Left ventricle myocardium superior (tissue), 1 donor: Measurements from ENCODE around the gene SMPD1. TPM values are rescaled to one million over a fixed set of nuclear protein-coding genes. Genes with fewer than 3 reads are reported as not detected.
"Not testable (repeated sequence)": the region's sequence is repeated elsewhere in the genome, so short reads cannot be mapped to it uniquely, and the experiment has no call there.

Experiments used
- ATAC-seq: fragments of 200-7000 bp; cut with Tn5 transposase; one replicate; pipeline ENCODE4 v1.9.1; 2020; ENCODE audit warnings: mild to moderate bottlenecking, moderate library complexity
- DNase-seq: peaks from one replicate; pipeline ENCODE4 v3.0.0-alpha.2; 2020
- intact Hi-C: fragments of 100-400 bp; cut with micrococcal nuclease; formaldehyde crosslinking; loops from one replicate; pipeline ENCODE4 v1.11.0; 2022
- total RNA-seq: library from RNA; stranded (reverse); fragmentation: NEBNext Ultra II Directional; extraction: Animal tissue kit (Norgen Biotek cat#: 25700); gene quantifications from one replicate; pipeline ENCODE4 v1.2.1, GENCODE V29; 2021
- donor health status: DM: no; HTN: yes; CAD: no; lungs with severe emphysema.

SMPD1 gene
- total RNA-seq, 1 donor from 2014 or later, result 60.9 TPM

GRCh38 chr11:6385046-6385777 lies 5.1 kb upstream of the SMPD1 start:
- ATAC-seq (no peak), DNase-seq (no peak)
- intact Hi-C loops, result loop anchor here (10.0 kb wide), 1 partner anchor 320 kb away; no protein-coding TSS in a partner anchor

- DNase-seq (no peak), ATAC-seq (no peak)
- intact Hi-C loops, result loop anchor here (10.0 kb wide), 1 partner anchor 317 kb away; no protein-coding TSS in a partner anchor
Observed at GRCh38 chr11:6387811-6388599, 2.3 kb upstream of the SMPD1 start.

GRCh38 chr11:6388748-6389147 lies 1.5 kb upstream of the SMPD1 start:
- DNase-seq, result no peak
- intact Hi-C loops, result loop anchor here (10.0 kb wide), 1 partner anchor 316 kb away; no protein-coding TSS in a partner anchor
- no peak for ATAC-seq

- DNase-seq (no peak), ATAC-seq (peak; percentile 0)
- intact Hi-C loops, result no loop called here
Observed at GRCh38 chr11:6390718-6391469, 620 bp downstream of the SMPD1 start.

- no peak for ATAC-seq
- intact Hi-C loops, result no loop called here
- DNase-seq, result peak; percentile 37
Observed at GRCh38 chr11:6391537-6392134, 1.4 kb downstream of the SMPD1 start.

GRCh38 chr11:6392251-6392650 lies 2.0 kb downstream of the SMPD1 start:
- DNase-seq, intact Hi-C loops: not testable (repeated sequence)

GRCh38 chr11:6393989-6394670 lies 3.9 kb downstream of the SMPD1 start:
- DNase-seq (no peak), ATAC-seq (no peak)
- intact Hi-C loops, result no loop called here

More at GRCh38 chr11:6392251-6392650, 2.0 kb downstream of the SMPD1 start:
- ATAC-seq, result not testable (repeated sequence)

GRCh38 chr11:6395470-6396060 lies 5.3 kb downstream of the SMPD1 start:
- DNase-seq (no peak), ATAC-seq (no peak)
- intact Hi-C loops, result no loop called here

GRCh38 chr11:6397156-6397555 lies 6.9 kb downstream of the SMPD1 start:
- ATAC-seq (no peak), DNase-seq (no peak)
- intact Hi-C loops, result no loop called here

GRCh38 chr11:6397636-6398035 lies 7.4 kb downstream of the SMPD1 start:
- DNase-seq (no peak), ATAC-seq (no peak)
- intact Hi-C loops, result no loop called here

GRCh38 chr11:6400431-6401345 lies 10.4 kb downstream of the SMPD1 start:
- intact Hi-C loops, result no loop called here

GRCh38 chr11:6401464-6401863 lies 11.2 kb downstream of the SMPD1 start:
- intact Hi-C loops, result no loop called here
- ATAC-seq (peak; percentile 34), DNase-seq (no peak)

More at GRCh38 chr11:6400431-6401345, 10.4 kb downstream of the SMPD1 start:
- DNase-seq (no peak), ATAC-seq (no peak)

- no peak for ATAC-seq
- DNase-seq, result no peak
- intact Hi-C loops, result no loop called here
Observed at GRCh38 chr11:6402061-6402470, 11.8 kb downstream of the SMPD1 start.

- intact Hi-C loops, result no loop called here
- ATAC-seq (no peak), DNase-seq (no peak)
Observed at GRCh38 chr11:6402561-6402981, 12.3 kb downstream of the SMPD1 start.

GRCh38 chr11:6403539-6403938 lies 13.3 kb downstream of the SMPD1 start:
- ATAC-seq (no peak), DNase-seq (no peak)
- intact Hi-C loops, result no loop called here

- intact Hi-C loops, result no loop called here
- DNase-seq (no peak), ATAC-seq (no peak)
Observed at GRCh38 chr11:6404342-6405051, 14.2 kb downstream of the SMPD1 start.
